GM12874 (cell line): ENCODE measurements around the gene HOXC12.

ENCODE experiments used
- TF ChIP-seq, protein P1 (sequence below): IDR thresholded peaks from 2 replicates; pipeline ENCODE4 v1.5.1; 2011; ENCODE audit warnings: low read depth, mild to moderate bottlenecking, control low read depth, low read length, moderate library complexity; ENCODE audit not compliant: insufficient read depth

HOXC12 gene

DNA sequence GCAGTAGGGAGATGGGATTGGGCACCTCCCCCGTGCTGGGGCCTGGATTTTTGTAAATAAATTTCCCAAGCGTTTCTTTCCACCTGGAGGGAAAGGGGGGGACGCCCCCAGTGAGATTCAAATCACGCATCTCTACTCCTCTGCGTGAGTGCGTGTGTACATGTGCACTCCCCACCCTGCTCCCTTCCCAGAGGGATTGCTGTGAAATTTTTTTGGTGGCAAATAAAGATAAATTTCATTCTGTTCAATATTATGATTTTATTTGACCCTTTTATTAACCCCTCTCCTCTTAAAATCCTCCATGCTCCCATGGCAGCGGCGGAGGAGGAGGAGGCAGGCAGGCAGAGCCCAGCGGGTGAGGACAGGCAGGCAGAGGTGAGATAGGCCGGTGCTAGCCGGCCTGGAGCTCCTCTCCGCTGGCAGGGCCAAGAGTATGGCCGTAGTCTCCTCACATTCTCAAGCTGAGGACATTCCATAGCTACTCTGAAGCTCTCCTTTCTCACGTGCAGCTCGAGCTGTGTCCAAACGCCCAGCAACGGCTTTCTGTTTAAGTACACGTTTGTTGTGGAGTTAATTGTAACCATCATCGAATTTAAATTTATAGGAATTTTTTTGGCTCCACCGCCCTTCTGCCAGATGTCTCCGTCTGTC is 21.6 kb downstream of the HOXC12 start:
- TF ChIP-seq, protein P1, sequence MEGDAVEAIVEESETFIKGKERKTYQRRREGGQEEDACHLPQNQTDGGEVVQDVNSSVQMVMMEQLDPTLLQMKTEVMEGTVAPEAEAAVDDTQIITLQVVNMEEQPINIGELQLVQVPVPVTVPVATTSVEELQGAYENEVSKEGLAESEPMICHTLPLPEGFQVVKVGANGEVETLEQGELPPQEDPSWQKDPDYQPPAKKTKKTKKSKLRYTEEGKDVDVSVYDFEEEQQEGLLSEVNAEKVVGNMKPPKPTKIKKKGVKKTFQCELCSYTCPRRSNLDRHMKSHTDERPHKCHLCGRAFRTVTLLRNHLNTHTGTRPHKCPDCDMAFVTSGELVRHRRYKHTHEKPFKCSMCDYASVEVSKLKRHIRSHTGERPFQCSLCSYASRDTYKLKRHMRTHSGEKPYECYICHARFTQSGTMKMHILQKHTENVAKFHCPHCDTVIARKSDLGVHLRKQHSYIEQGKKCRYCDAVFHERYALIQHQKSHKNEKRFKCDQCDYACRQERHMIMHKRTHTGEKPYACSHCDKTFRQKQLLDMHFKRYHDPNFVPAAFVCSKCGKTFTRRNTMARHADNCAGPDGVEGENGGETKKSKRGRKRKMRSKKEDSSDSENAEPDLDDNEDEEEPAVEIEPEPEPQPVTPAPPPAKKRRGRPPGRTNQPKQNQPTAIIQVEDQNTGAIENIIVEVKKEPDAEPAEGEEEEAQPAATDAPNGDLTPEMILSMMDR = no peak

DNA sequence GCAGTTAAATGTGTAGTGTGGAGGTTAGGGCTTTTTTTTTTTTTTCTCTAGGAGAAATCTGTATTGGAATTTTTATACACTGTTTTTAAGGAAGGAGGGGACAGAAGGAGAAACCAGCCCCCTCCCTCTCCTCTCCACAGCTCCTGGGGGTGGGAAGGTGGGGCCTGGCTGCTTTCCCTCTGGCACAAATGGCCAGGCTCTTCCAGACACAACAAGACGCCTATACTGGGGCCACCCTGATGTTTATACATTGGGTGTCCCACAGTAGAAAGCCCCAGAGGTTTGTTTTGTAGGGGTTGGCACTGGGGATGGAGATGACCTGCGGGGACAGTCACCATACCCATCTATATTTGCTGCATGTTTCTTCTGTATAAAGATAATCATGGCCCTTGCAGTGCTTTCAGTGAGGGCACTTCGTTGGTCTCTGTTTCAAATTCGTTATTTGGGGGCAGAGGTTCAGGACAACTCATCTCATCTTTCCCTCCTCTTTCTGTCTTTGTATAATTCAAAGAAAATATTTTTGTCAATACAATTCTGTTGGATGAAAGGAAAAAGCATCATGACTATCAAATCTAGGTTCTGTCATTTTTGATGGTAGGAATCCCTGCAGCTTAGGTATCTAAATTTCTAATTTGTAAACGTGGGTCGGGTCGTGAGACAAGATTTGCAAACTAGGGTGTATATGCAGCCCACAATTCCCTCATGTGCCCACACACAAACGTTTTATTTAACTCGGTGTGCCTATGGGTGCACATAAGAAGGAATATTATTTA is 22.3 kb downstream of the HOXC12 start:
- TF ChIP-seq, protein P1 = no peak

DNA sequence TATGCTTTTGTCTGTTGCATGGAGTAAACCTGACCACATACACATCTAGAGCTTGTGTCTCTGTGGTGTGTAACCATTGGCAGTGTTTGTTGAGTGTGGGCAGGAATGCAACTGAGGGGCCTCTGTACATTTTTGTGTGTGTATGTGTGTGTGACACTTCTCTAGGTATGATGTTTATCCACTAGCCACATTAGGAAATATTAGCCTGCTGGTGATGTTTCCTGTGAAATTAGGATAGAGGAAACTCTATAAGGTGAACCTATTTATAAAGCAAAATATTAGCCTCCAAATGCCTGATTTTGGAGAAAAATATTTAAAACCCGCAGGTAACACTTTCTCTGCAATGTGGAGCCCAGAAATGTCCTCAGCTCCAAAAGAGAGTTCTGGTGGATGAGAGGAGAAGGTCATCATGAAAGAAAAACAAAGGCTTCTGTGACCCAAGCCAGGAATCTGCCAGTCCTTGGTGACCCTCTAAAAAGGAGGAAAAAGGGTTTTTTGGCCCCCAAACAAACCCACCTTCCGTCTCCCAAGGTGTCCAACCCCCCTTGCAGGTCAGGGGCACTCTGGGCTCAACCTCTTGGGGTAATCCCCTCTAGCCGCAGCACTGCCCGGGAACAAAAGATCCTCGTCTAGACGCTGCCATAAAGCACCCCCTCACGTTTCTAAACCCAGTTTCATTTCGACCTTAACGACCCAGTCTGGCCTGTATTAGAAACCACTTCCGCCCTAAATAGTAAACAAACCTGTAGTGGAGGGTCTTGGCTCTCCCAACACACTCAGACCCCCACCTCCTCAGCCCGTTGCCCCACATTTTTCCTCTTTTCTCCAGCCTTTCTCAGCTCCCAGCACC is 23.1 kb downstream of the HOXC12 start:
- TF ChIP-seq, protein P1 = no peak

DNA sequence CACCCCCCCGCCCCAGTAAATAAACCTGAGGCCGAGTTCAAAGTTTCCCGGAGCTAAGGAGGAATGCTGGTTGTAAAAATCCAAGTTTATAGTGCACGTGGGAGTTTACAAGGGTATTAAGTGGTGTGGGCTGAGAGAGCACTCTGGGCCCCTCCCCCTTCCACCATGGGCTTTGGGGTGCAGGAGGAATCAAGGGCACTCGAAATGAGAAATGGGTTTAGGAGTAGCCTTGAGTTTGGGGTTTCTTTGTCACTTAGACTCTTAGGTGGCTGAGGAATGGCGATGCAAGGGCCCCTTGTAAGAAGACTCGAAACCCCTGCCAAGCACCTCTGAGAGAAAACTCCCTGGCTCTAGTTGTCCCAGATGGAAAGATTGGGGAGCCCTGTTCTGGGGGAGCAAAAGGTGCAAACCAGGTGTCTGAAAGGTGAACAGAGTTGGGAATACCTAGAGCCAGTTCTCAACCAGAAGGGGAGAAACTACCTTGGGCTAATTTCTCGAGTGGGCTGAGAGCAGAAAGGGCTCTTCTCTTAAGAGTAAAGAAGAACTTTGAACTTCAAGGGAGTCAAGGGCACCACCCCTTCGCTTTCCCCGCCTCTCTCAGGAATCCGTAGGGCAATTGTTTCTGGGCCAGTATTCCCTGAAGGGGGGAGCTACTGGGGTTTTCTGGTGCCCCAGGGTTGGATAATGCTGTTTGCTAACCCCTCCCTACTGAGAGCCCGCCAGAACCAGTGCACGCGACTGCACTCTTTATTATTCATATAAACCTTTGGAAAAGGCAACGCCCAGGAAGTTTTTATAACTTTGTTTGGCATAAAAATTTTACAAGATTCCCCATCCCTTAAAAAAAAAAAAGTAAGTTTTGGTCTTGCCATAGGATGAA is 24.0 kb downstream of the HOXC12 start:
- TF ChIP-seq, protein P1 = no peak

DNA sequence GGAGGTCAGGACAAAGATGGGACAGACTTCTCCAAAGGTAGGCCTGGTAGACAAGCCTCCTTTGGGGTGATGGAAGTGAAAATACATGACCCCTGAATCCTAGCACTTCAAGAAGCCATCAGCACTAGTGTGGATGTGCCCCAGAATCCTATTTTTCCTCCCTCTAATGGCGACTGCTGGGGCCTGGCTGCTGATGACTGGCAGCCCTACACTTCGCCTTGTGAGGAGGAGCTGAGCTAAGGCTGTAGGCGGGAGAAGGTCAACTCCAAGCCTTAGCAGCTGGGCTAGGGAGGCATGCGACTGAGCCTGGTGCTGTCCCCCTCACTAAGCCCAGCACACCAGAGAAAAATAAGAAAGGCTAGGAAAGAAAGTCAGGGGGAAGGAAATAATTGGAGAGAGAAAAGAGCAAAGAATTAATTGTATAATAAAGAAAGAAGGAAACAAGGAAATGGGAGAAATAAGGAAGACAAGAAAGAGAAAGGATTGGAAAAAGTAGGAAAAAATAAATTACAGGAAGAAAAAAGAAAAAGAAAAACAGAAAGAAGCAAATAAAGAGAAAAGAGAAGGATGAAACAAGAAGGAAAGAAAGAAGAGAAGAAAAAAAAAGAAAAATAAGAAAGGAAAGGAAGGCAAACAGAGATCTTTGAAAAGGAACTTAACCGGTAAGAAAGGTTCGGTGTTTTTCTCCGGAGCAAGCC is 25.6 kb downstream of the HOXC12 start:
- TF ChIP-seq, protein P1 = no peak

DNA sequence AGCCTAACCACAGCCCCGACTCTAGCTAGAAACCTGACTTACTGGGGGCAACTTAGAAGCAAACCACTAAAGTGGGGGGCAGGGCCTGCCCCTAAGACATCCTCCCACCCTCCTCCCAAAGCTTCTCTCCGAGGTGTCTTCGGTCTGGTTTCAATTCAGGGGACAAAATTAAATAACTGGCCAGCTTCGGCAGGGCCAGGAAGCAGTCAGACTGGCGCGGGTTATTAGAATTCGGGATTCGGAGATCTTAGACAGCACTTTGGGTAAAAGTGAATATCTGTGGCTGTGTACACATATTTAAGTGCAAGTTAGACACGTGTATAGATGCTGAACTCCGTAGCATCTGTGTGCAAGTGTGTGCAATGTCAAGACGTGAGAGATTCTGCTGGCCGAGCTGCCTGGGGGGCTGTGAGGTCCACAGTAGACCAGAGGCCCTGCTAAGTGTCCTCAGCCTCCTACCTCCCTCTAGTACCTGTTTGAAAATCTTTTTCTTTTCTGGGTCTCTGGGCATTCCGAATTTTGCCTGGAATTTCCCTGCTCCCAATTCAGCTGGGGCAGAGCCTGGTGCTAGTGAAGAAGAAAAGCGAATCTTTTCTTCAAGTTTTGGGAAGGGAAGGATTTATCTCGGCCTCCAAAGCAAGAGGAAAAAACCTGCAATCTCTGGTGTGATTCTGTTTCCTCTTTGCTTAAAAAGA is 26.2 kb downstream of the HOXC12 start:
- TF ChIP-seq, protein P1 = no peak
